SU-DHL-6 (cell line): Measurements from ENCODE around the gene TGM3.

Experiments
- H2AFZ ChIP-seq: fragments of 200-600 bp; sonication (generic); 2 replicates; pipeline ENCODE4 v1.6.1; 2014; ENCODE audit warnings: low read depth, mild to moderate bottlenecking, moderate library complexity, mixed read lengths, antibody characterized with exemption, low read length; ENCODE audit not compliant: severe bottlenecking
- H3F3A ChIP-seq: fragments of 200-600 bp; shearing (Covaris generic); 2 replicates; pipeline ENCODE4 v1.6.0; 2016; ENCODE audit warnings: antibody characterized with exemption, mild to moderate bottlenecking; ENCODE audit not compliant: insufficient read depth
- H3K27ac ChIP-seq: fragments of 200-600 bp; sonication (generic); 2 replicates; pipeline ENCODE4 v1.5.1; 2016; ENCODE audit warnings: low read depth, mild to moderate bottlenecking, low read length, moderate library complexity, mixed read lengths
- H3K27me3 ChIP-seq: fragments of 200-600 bp; sonication (generic), shearing (Covaris generic); 2 replicates; pipeline ENCODE4 v1.6.0; 2014; ENCODE audit warnings: mild to moderate bottlenecking, low read length
- H3K36me3 ChIP-seq: fragments of 200-600 bp; sonication (generic); 2 replicates; pipeline ENCODE4 v1.6.1; 2014; ENCODE audit warnings: mild to moderate bottlenecking, low read length, mixed read lengths
- H3K4me2 ChIP-seq: fragments of 300-600, 200-600 bp; shearing (Covaris generic), sonication (generic); 2 replicates; pipeline ENCODE4 v1.6.0; 2014; ENCODE audit warnings: low read length, low read depth, mild to moderate bottlenecking; ENCODE audit not compliant: poor library complexity, severe bottlenecking
- H3K4me3 ChIP-seq: fragments of 200-600 bp; sonication (generic); 2 replicates; pipeline ENCODE4 v1.5.1; 2014; ENCODE audit warnings: antibody characterized with exemption, low read length, mild to moderate bottlenecking, mixed read lengths; ENCODE audit not compliant: insufficient read depth, poor library complexity, severe bottlenecking
- H3K79me2 ChIP-seq: fragments of 200-600 bp; sonication (generic); 2 replicates; pipeline ENCODE4 v1.6.1; 2014; ENCODE audit warnings: mild to moderate bottlenecking, low read length, moderate library complexity; ENCODE audit not compliant: insufficient read depth
- H3K9ac ChIP-seq: fragments of 200-600 bp; sonication (generic); 2 replicates; pipeline ENCODE4 v1.7.0; 2014; ENCODE audit warnings: mild to moderate bottlenecking, low read length
- H3K9me2 ChIP-seq: fragments of 200-600 bp; sonication (generic); replicated peaks from 2 replicates; pipeline ENCODE4 v1.6.1; 2014; ENCODE audit warnings: low read length; ENCODE audit not compliant: insufficient read depth
- H3K9me3 ChIP-seq: fragments of 200-600 bp; sonication (generic); 2 replicates; pipeline ENCODE4 v1.6.1; 2014; ENCODE audit warnings: low read length, mixed read lengths; ENCODE audit not compliant: insufficient read depth
- H4K20me1 ChIP-seq: fragments of 200-600 bp; sonication (generic); 2 replicates; pipeline ENCODE4 v1.6.1; 2014; ENCODE audit warnings: low read depth, mild to moderate bottlenecking, antibody characterized with exemption, low read length, moderate library complexity, mixed read lengths
- EZH2phosphoT487 ChIP-seq: fragments of 200-600 bp; sonication (generic), shearing (Covaris generic); conservative IDR thresholded peaks from 2 replicates; pipeline ENCODE4 v1.6.1; 2018; ENCODE audit warnings: mild to moderate bottlenecking, antibody characterized with exemption, low read length, moderate library complexity, mixed read lengths
- TF ChIP-seq, protein P1 (sequence below): fragments of 200-600 bp; sonication (generic); IDR thresholded peaks from one replicate; pipeline ENCODE4 v1.5.1; 2017; ENCODE audit warnings: antibody characterized with exemption, mild to moderate bottlenecking, low read length, moderate library complexity; ENCODE audit not compliant: insufficient read depth, poor library complexity, severe bottlenecking

The TGM3 gene

DNA sequence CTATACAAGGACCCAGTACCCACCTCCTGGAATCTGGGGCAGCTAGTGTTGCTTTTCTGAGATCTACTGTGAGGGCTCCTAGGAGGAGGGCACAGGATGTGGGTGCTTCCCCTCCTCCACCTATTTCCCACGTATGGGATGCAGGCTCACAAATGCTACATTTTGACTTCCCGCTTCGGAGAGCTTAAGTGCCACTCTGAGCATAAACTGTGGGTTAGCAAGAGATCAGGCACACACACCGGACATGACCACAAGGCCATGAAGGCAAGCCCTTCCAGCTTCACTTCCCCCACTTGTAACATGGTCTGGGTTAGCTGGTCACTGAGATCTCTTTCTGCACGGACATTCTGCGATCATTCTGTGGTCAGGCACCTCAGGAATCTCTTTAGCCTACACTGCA is 15.7 kb upstream of the TGM3 start:
- H3K27ac ChIP-seq: no peak overlapping the region
- TF ChIP-seq, protein P1, sequence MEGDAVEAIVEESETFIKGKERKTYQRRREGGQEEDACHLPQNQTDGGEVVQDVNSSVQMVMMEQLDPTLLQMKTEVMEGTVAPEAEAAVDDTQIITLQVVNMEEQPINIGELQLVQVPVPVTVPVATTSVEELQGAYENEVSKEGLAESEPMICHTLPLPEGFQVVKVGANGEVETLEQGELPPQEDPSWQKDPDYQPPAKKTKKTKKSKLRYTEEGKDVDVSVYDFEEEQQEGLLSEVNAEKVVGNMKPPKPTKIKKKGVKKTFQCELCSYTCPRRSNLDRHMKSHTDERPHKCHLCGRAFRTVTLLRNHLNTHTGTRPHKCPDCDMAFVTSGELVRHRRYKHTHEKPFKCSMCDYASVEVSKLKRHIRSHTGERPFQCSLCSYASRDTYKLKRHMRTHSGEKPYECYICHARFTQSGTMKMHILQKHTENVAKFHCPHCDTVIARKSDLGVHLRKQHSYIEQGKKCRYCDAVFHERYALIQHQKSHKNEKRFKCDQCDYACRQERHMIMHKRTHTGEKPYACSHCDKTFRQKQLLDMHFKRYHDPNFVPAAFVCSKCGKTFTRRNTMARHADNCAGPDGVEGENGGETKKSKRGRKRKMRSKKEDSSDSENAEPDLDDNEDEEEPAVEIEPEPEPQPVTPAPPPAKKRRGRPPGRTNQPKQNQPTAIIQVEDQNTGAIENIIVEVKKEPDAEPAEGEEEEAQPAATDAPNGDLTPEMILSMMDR: no peak
- no peak for TF ChIP-seq EZH2phosphoT487
- no peak overlapping the region for H3K4me2 ChIP-seq
- no peak overlapping the region for H2AFZ ChIP-seq
- H3K9ac ChIP-seq: no peak overlapping the region
- H3K36me3 ChIP-seq: no peaks in the 10 kb centered on the region
- H4K20me1 ChIP-seq: no peaks in the 10 kb centered on the region
- no peak overlapping the region for H3K4me3 ChIP-seq
- H3F3A ChIP-seq: no peaks in the 10 kb centered on the region
- H3K9me2 ChIP-seq: no peaks in the 10 kb centered on the region
- no peaks in the 10 kb centered on the region for H3K79me2 ChIP-seq
- H3K9me3 ChIP-seq: no peaks in the 10 kb centered on the region
- no peaks in the 10 kb centered on the region for H3K27me3 ChIP-seq

DNA sequence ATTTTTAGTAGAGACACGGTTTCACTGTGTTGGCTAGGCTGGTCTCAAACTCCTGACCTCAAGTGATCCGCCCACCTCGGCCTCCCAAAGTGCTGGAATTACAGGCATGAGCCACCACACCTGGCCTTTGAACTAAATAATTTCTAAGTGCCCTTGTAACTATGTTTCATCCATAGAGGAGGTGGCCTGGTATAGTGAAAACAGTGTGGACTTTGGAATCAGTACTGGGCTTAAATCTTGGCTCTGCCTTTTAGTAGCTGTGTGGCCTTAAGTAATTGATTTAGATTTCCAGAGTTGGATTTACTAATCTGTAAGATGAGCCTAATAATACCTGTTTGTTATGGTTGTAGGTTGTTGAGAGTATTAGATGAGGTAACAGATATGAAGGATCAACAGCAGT is 14.2 kb upstream of the TGM3 start:
- no peaks in the 10 kb centered on the region for H3K27me3 ChIP-seq
- H3K36me3 ChIP-seq: no peaks in the 10 kb centered on the region
- H2AFZ ChIP-seq: no peak overlapping the region
- H3K79me2 ChIP-seq: no peaks in the 10 kb centered on the region
- H3K9ac ChIP-seq: no peak overlapping the region
- no peak overlapping the region for H3K4me2 ChIP-seq
- TF ChIP-seq, protein P1: no peak
- no peak for TF ChIP-seq EZH2phosphoT487
- H3F3A ChIP-seq: no peaks in the 10 kb centered on the region
- no peaks in the 10 kb centered on the region for H4K20me1 ChIP-seq
- H3K9me2 ChIP-seq: no peaks in the 10 kb centered on the region
- H3K27ac ChIP-seq: no peak overlapping the region
- H3K9me3 ChIP-seq: no peaks in the 10 kb centered on the region
- no peak overlapping the region for H3K4me3 ChIP-seq

DNA sequence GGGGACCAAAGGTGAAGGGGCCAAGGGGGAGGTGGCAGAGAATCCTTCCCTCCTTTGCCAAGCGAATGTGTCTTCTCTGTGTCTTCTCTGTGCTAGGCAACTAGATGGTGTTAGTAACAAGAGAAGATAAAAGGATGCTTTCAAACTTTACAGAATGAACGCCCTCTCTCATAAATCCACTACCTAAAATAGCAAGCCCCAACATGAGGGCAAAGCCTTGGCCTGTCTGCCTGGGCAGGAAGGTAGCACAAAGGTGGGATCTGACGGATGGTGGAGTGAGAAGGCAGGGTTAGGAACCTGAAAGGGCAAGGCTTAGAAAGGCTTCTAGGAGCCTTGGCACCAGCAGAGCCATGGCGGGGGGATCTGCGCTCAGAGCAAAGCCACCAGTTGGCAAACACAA is 13.6 kb upstream of the TGM3 start:
- H3K36me3 ChIP-seq: no peaks in the 10 kb centered on the region
- no peaks in the 10 kb centered on the region for H3K27me3 ChIP-seq
- H2AFZ ChIP-seq: no peak overlapping the region
- H3K4me2 ChIP-seq: no peak overlapping the region
- no peak overlapping the region for H3K27ac ChIP-seq
- H3K9me3 ChIP-seq: no peaks in the 10 kb centered on the region
- TF ChIP-seq, protein P1: no peak
- TF ChIP-seq EZH2phosphoT487: no peak
- H3K9ac ChIP-seq: no peak overlapping the region
- no peak overlapping the region for H3K4me3 ChIP-seq
- no peaks in the 10 kb centered on the region for H4K20me1 ChIP-seq
- H3F3A ChIP-seq: no peaks in the 10 kb centered on the region
- no peaks in the 10 kb centered on the region for H3K9me2 ChIP-seq
- no peaks in the 10 kb centered on the region for H3K79me2 ChIP-seq
